GM23338 (cell line): ENCODE measurements around the gene TRAF4. TPM values are rescaled to one million over a fixed set of nuclear protein-coding genes. Genes with fewer than 3 reads are reported as not detected.

ENCODE experiments used
- ATAC-seq: fragments of 200-7000 bp; cut with Tn5 transposase; 3 replicates; pipeline ENCODE4 v1.9.1; 2020
- DNase-seq: peaks from one replicate; pipeline ENCODE4 v3.0.0-alpha.2; 2015; ENCODE audit warnings: low spot score
- H2AFZ ChIP-seq: fragments of 200-600 bp; sonication (generic); 2 replicates; pipeline ENCODE4 v1.8.0; 2016; ENCODE audit warnings: antibody characterized with exemption, mild to moderate bottlenecking, moderate library complexity
- H3F3A ChIP-seq: fragments of 200-600 bp; sonication (generic); replicated peaks from 2 replicates; pipeline ENCODE4 v1.8.0; 2017; ENCODE audit warnings: antibody characterized with exemption, mixed run types, low read depth
- H3K27ac ChIP-seq: fragments of 200-600 bp; sonication (generic); 2 replicates; pipeline ENCODE4 v1.6.1; 2016; ENCODE audit warnings: low read depth
- H3K27me3 ChIP-seq: fragments of 200-600 bp; sonication (generic); 2 replicates; pipeline ENCODE4 v1.8.0; 2016; ENCODE audit warnings: mild to moderate bottlenecking, mixed run types, moderate library complexity; ENCODE audit not compliant: insufficient read depth
- H3K36me3 ChIP-seq: fragments of 200-600 bp; sonication (generic); 2 replicates; pipeline ENCODE4 v1.8.0; 2016; ENCODE audit warnings: mild to moderate bottlenecking; ENCODE audit not compliant: insufficient read depth
- H3K4me1 ChIP-seq: fragments of 200-600 bp; sonication (generic); 2 replicates; pipeline ENCODE4 v1.8.0; 2016; ENCODE audit warnings: mild to moderate bottlenecking, moderate library complexity; ENCODE audit not compliant: insufficient read depth
- H3K4me2 ChIP-seq: fragments of 200-600 bp; sonication (generic); 2 replicates; pipeline ENCODE4 v1.7.1; 2017; ENCODE audit warnings: mixed run types
- H3K4me3 ChIP-seq: fragments of 200-600 bp; sonication (generic); 2 replicates; pipeline ENCODE4 v1.6.1; 2016; ENCODE audit warnings: mixed run types
- H3K79me2 ChIP-seq: fragments of 200-600 bp; sonication (generic); replicated peaks from 2 replicates; pipeline ENCODE4 v1.8.0; 2017; ENCODE audit warnings: mild to moderate bottlenecking; ENCODE audit not compliant: insufficient read depth
- H3K9me2 ChIP-seq: fragments of 200-600 bp; sonication (generic); 2 replicates; pipeline ENCODE4 v1.8.0; 2017; ENCODE audit not compliant: insufficient read depth
- H4K20me1 ChIP-seq: fragments of 200-600 bp; sonication (generic); replicated peaks from 2 replicates; pipeline ENCODE4 v1.8.0; 2017; ENCODE audit warnings: mild to moderate bottlenecking; ENCODE audit not compliant: insufficient read depth
- H3K27ac Mint-ChIP-seq: 2 replicates; pipeline ENCODE4 v1.8.0; 2020; ENCODE audit warnings: inconsistent platforms, mild to moderate bottlenecking, moderate library complexity, mixed read lengths
- H3K27me3 Mint-ChIP-seq: 3 replicates; pipeline ENCODE4 v1.8.0; 2022; ENCODE audit warnings: low read depth, mild to moderate bottlenecking, moderate library complexity, mixed read lengths, inconsistent platforms; ENCODE audit not compliant: insufficient read depth, poor library complexity
- H3K36me3 Mint-ChIP-seq: 3 replicates; pipeline ENCODE4 v1.8.0; 2021; ENCODE audit warnings: low read depth, mild to moderate bottlenecking, inconsistent platforms, moderate library complexity, mixed read lengths
- H3K4me1 Mint-ChIP-seq: 3 replicates; pipeline ENCODE4 v1.8.0; 2020; ENCODE audit warnings: mild to moderate bottlenecking, inconsistent platforms, mixed read lengths
- H3K4me3 Mint-ChIP-seq: 3 replicates; pipeline ENCODE4 v1.8.0; 2021; ENCODE audit warnings: moderate library complexity, mild to moderate bottlenecking, inconsistent platforms, mixed read lengths
- H3K9me3 Mint-ChIP-seq: 3 replicates; pipeline ENCODE4 v1.8.0; 2020; ENCODE audit warnings: moderate library complexity, mild to moderate bottlenecking, inconsistent platforms, mixed read lengths
- CREB1 ChIP-seq: fragments of 250-450 bp; sonication (Bioruptor Pico); IDR thresholded peaks from 2 replicates; pipeline ENCODE4 v1.5.0; 2020; ENCODE audit warnings: low read depth, mild to moderate bottlenecking, moderate library complexity
- CTCF ChIP-seq, 2 experiments: fragments of 200-600 bp in 1 of 2; sonication (generic) in 1 of 2; conservative IDR thresholded peaks; 2 replicates each; pipeline versions ENCODE4 v1.5.1 to v1.6.1; 2016 to 2017; ENCODE audit warnings: antibody characterized with exemption in 2 of 2, low read depth in 2 of 2, mild to moderate bottlenecking in 2 of 2, moderate library complexity in 1 of 2
- EZH2 ChIP-seq: fragments of 200-600 bp; sonication (generic); IDR thresholded peaks from one replicate; pipeline ENCODE4 v1.8.0; 2017; ENCODE audit warnings: antibody characterized with exemption, mild to moderate bottlenecking, low read depth; ENCODE audit not compliant: unreplicated experiment
- EZH2phosphoT487 ChIP-seq: fragments of 200-600 bp; sonication (generic); IDR thresholded peaks from one replicate; pipeline ENCODE4 v1.8.1; 2018; ENCODE audit warnings: antibody characterized with exemption; ENCODE audit not compliant: unreplicated experiment
- JUNB ChIP-seq: IDR thresholded peaks from one replicate; pipeline ENCODE4 v1.6.1; 2016; ENCODE audit warnings: antibody characterized with exemption; ENCODE audit not compliant: unreplicated experiment
- NANOG ChIP-seq: IDR thresholded peaks from 2 replicates; pipeline ENCODE4 v1.6.1; 2016; ENCODE audit warnings: antibody characterized with exemption, borderline replicate concordance
- POLR2AphosphoS5 ChIP-seq: IDR thresholded peaks from 2 replicates; pipeline ENCODE4 v1.6.1; 2016; ENCODE audit warnings: antibody characterized with exemption, low read depth
- STAT1 ChIP-seq: IDR thresholded peaks from one replicate; pipeline ENCODE4 v1.6.1; 2016; ENCODE audit warnings: antibody characterized with exemption; ENCODE audit not compliant: unreplicated experiment
- ZNF114 ChIP-seq: fragments of 250-450 bp; sonication (Bioruptor Pico); IDR thresholded peaks from 2 replicates; pipeline ENCODE4 v1.5.0; 2020; ENCODE audit warnings: mild to moderate bottlenecking, moderate library complexity
- ZNF331 ChIP-seq: fragments of 250-450 bp; sonication (Bioruptor Pico); IDR thresholded peaks from 2 replicates; pipeline ENCODE4 v1.5.0; 2020; ENCODE audit warnings: low read depth, mild to moderate bottlenecking, moderate library complexity
- ZNF462 ChIP-seq: fragments of 250-450 bp; sonication (Bioruptor Pico); IDR thresholded peaks from 2 replicates; pipeline ENCODE4 v1.5.0; 2020; ENCODE audit warnings: mild to moderate bottlenecking, moderate library complexity
- polyA plus RNA-seq: library from polyadenylated mRNA; unstranded; fragments of >200 nt; fragmentation: Nextera tagmentation; extraction: Ambion mirVana; gene quantifications from 2 replicates; pipeline ENCODE4 v1.2.1, GENCODE V29; 2016
- total RNA-seq: library from RNA; depleted of rRNA; stranded (reverse); fragments of >200 nt; shearing (Covaris generic); gene quantifications from 2 replicates; pipeline ENCODE4 v1.2.3, GENCODE V29; 2014
- TF ChIP-seq, protein P1 (sequence below): IDR thresholded peaks from 2 replicates; pipeline ENCODE4 v1.6.1; 2016; ENCODE audit warnings: antibody characterized with exemption
- TF ChIP-seq, protein P2 (sequence below): IDR thresholded peaks from one replicate; pipeline ENCODE4 v1.6.1; 2018; ENCODE audit warnings: antibody characterized with exemption; ENCODE audit not compliant: unreplicated experiment

Gene TRAF4
- total and polyA plus RNA-seq, 2 experiments from 2014 or later = 63.5 to 152 TPM

DNA sequence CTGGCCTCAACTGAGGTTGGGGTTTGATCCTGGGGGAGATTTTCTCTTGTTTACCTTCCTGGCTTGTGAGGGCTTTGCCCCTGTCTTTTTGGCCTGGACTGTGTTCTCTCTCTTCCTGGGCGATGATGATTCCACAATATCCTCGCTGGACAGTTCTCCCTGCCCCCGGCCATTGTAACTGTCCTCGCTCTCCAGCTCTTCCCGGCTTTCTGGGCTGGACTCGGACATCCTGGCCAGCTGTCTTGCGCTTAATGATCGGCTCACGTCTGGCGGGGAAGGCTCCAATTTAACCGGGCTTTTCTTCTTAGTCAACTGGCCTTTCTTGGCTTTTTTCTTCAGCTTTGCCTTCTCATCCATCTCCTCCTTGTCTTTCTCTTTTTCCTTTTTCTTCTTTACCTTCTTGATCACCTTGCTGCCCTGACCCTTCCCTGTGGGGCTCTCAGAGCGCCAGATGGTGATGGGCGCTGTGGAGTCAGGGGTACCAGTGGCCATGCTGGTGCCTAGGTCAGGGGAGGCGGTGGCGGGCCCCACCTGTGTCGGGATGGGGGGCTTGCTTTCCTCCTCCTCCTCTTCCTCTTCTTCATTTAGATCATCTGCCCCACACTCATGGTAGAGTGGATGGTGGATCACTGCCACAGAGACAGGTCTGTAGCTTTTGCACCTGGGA lies 40.1 kb upstream of the TRAF4 start:
- Histone ChIP-seq H4K20me1 (peaks cover 7% of the 10 kb centered on the region; the same call in 1 of the 2 replicates), H3K27me3 (no peaks in the 10 kb centered on the region), H3K4me3 (no peak overlapping the region), H3K79me2 (no peaks in the 10 kb centered on the region; the same call in 1 of the 2 replicates), H3K27ac (no peak overlapping the region), H3K4me1 (peaks cover 9% of the 10 kb centered on the region; the same call in 1 of the 2 replicates), H3K4me2 (no peak overlapping the region), H2AFZ (no peak overlapping the region), H3K9me2 (no peaks in the 10 kb centered on the region), H3K36me3 (peaks cover 9% of the 10 kb centered on the region), H3F3A (peaks cover 16% of the 10 kb centered on the region)
- DNase-seq (no peak), ATAC-seq (no peak)
- Mint-ChIP-seq H3K4me3 (no peak overlapping the region), H3K9me3 (no peaks in the 10 kb centered on the region; the same call in 2 of the 3 replicates), H3K27ac (0 out of 2 replicates have a peak overlapping the region, but pooled peaks have one; percentile 39), H3K36me3 (peaks cover 64% of the 10 kb centered on the region), H3K27me3 (peaks cover 24% of the 10 kb centered on the region), H3K4me1 (peaks cover 44% of the 10 kb centered on the region)
- TF ChIP-seq NANOG = no peak
- no peak for TF ChIP-seq CTCF (conservative IDR thresholded peaks at IDR 0.05; ENCODE audit: low read depth in 2 of 2)
- no peak for TF ChIP-seq CREB1 (CRISPR knock-in tag)
- no peak for TF ChIP-seq STAT1
- TF ChIP-seq ZNF114 = no peak
- TF ChIP-seq, protein P1, sequence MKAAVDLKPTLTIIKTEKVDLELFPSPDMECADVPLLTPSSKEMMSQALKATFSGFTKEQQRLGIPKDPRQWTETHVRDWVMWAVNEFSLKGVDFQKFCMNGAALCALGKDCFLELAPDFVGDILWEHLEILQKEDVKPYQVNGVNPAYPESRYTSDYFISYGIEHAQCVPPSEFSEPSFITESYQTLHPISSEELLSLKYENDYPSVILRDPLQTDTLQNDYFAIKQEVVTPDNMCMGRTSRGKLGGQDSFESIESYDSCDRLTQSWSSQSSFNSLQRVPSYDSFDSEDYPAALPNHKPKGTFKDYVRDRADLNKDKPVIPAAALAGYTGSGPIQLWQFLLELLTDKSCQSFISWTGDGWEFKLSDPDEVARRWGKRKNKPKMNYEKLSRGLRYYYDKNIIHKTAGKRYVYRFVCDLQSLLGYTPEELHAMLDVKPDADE = no peak
- no peak for TF ChIP-seq EZH2phosphoT487
- TF ChIP-seq ZNF331 (CRISPR knock-in tag) = no peak
- TF ChIP-seq, protein P2, sequence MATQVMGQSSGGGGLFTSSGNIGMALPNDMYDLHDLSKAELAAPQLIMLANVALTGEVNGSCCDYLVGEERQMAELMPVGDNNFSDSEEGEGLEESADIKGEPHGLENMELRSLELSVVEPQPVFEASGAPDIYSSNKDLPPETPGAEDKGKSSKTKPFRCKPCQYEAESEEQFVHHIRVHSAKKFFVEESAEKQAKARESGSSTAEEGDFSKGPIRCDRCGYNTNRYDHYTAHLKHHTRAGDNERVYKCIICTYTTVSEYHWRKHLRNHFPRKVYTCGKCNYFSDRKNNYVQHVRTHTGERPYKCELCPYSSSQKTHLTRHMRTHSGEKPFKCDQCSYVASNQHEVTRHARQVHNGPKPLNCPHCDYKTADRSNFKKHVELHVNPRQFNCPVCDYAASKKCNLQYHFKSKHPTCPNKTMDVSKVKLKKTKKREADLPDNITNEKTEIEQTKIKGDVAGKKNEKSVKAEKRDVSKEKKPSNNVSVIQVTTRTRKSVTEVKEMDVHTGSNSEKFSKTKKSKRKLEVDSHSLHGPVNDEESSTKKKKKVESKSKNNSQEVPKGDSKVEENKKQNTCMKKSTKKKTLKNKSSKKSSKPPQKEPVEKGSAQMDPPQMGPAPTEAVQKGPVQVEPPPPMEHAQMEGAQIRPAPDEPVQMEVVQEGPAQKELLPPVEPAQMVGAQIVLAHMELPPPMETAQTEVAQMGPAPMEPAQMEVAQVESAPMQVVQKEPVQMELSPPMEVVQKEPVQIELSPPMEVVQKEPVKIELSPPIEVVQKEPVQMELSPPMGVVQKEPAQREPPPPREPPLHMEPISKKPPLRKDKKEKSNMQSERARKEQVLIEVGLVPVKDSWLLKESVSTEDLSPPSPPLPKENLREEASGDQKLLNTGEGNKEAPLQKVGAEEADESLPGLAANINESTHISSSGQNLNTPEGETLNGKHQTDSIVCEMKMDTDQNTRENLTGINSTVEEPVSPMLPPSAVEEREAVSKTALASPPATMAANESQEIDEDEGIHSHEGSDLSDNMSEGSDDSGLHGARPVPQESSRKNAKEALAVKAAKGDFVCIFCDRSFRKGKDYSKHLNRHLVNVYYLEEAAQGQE = no peak
- TF ChIP-seq POLR2AphosphoS5 = no peak
- no peak for TF ChIP-seq EZH2
- TF ChIP-seq ZNF462 = no peak
- TF ChIP-seq JUNB = no peak
